Brain microvascular endothelial cell (primary cell): ENCODE measurements around the gene SPAG17.

Experiments
- DNase-seq: peaks from one replicate; pipeline ENCODE4 v3.0.0-alpha.2; 2020
- H3K27ac ChIP-seq: fragments of 250-450 bp; sonication (Bioruptor Pico); 2 replicates; pipeline ENCODE4 v1.5.1; 2020; ENCODE audit warnings: mild to moderate bottlenecking, moderate library complexity
- H3K27me3 ChIP-seq: fragments of 250-450 bp; sonication (Bioruptor Pico); replicated peaks from 2 replicates; pipeline ENCODE4 v1.5.1; 2020; ENCODE audit warnings: mild to moderate bottlenecking
- H3K36me3 ChIP-seq: fragments of 250-450 bp; sonication (Bioruptor Pico); replicated peaks from 2 replicates; pipeline ENCODE4 v1.5.1; 2020; ENCODE audit warnings: mild to moderate bottlenecking
- H3K4me3 ChIP-seq: 2 replicates; pipeline ENCODE4 v1.5.1; 2011; ENCODE audit warnings: low read depth, mild to moderate bottlenecking, control low read depth, low read length, moderate library complexity
- CTCF ChIP-seq: IDR thresholded peaks from 2 replicates; pipeline ENCODE4 v1.5.1; 2011; ENCODE audit warnings: low read depth, mild to moderate bottlenecking, moderate library complexity, low read length, control low read depth, inconsistent platforms; ENCODE audit errors: missing control alignments
- in situ Hi-C: cut with HindIII; loops from 2 replicates; pipeline ENCODE4 v1.10.0; 2017; ENCODE audit warnings: low sequenced_read_pairs, low pct_ligation_motif_present

Gene SPAG17

GRCh38 chr1:118143121-118143520 lies 41.9 kb downstream of the SPAG17 start:
- no peak overlapping the region for H3K27ac ChIP-seq
- no peaks in the 10 kb centered on the region for H3K27me3 ChIP-seq
- in situ Hi-C loops = no loop called here
- no peak for DNase-seq
- H3K4me3 ChIP-seq = no peak overlapping the region
- no peak for TF ChIP-seq CTCF
- H3K36me3 ChIP-seq = no peaks in the 10 kb centered on the region

GRCh38 chr1:118142546-118142945 lies 42.5 kb downstream of the SPAG17 start:
- TF ChIP-seq CTCF = no peak
- H3K4me3 ChIP-seq = no peak overlapping the region
- in situ Hi-C loops = no loop called here
- DNase-seq = no peak
- H3K27ac ChIP-seq = no peak overlapping the region
- H3K36me3 ChIP-seq = no peaks in the 10 kb centered on the region
- H3K27me3 ChIP-seq = no peaks in the 10 kb centered on the region

GRCh38 chr1:118137900-118138299 lies 47.1 kb downstream of the SPAG17 start:
- in situ Hi-C loops = no loop called here
- DNase-seq = no peak
- Histone ChIP-seq H3K27me3 (no peaks in the 10 kb centered on the region), H3K4me3 (no peak overlapping the region), H3K36me3 (no peaks in the 10 kb centered on the region), H3K27ac (no peak overlapping the region)
- TF ChIP-seq CTCF = no peak

GRCh38 chr1:118136187-118136941 lies 48.7 kb downstream of the SPAG17 start:
- Histone ChIP-seq H3K36me3 (no peaks in the 10 kb centered on the region), H3K27ac (peak overlapping the region; percentile 3), H3K27me3 (no peaks in the 10 kb centered on the region), H3K4me3 (no peak overlapping the region)
- in situ Hi-C loops = no loop called here
- TF ChIP-seq CTCF = no peak
- DNase-seq = peak; percentile 64

- TF ChIP-seq CTCF = no peak
- no peaks in the 10 kb centered on the region for H3K36me3 ChIP-seq
- no peak overlapping the region for H3K4me3 ChIP-seq
- H3K27me3 ChIP-seq = no peaks in the 10 kb centered on the region
- DNase-seq = no peak
- in situ Hi-C loops = no loop called here
- no peak overlapping the region for H3K27ac ChIP-seq
Measured at GRCh38 chr1:118132000-118132399, 53.0 kb downstream of the SPAG17 start.

- no peaks in the 10 kb centered on the region for H3K36me3 ChIP-seq
- H3K4me3 ChIP-seq = no peak overlapping the region
- in situ Hi-C loops = no loop called here
- no peaks in the 10 kb centered on the region for H3K27me3 ChIP-seq
- DNase-seq = no peak
- TF ChIP-seq CTCF = no peak
- no peak overlapping the region for H3K27ac ChIP-seq
Measured at GRCh38 chr1:118128761-118129160, 56.3 kb downstream of the SPAG17 start.
